Measurements from ENCODE around the gene COL20A1.

GRCh38 chr20:63349516-63349895 is 56.5 kb downstream of the COL20A1 start:
- TF ChIP-seq POLR2A (IDR thresholded peaks at IDR 0.05) (no peak), CTCF (IDR thresholded peaks at IDR 0.05) (no peak)

Measured in sigmoid colon (tissue), 3 donors.